Stomach (tissue), 9 donors: ENCODE results near the gene MARCHF6. TPM values are rescaled to one million over a fixed set of nuclear protein-coding genes. Genes with fewer than 3 reads are reported as not detected.

Experiments used
- DNase-seq, 2 donors: peaks; one replicate each; pipeline versions ENCODE4 v3.0.0 to v3.0.0-alpha.2; 2013 to 2019
- H3K27ac ChIP-seq, 5 donors: fragments of 200-600 bp in 4 of 5; sonication (generic) in 4 of 5; one replicate each; pipeline ENCODE4 v1.5.1; 2013 to 2019; ENCODE audit warnings: mild to moderate bottlenecking in 1 of 5, moderate library complexity in 1 of 5
- H3K27me3 ChIP-seq, 3 donors: fragments of 200-600 bp; sonication (generic); one replicate each; pipeline ENCODE4 v1.5.1; 2017 to 2019; ENCODE audit warnings: mixed run types in 1 of 3
- H3K36me3 ChIP-seq, 4 donors: fragments of 200-600 bp; sonication (generic); 1 replicate in 3 of 4; 2 replicates in 1 of 4; pipeline ENCODE4 v1.5.1; 2016 to 2019
- H3K4me1 ChIP-seq, 4 donors: fragments of 200-600 bp; sonication (generic); one replicate each; pipeline ENCODE4 v1.5.1; 2016 to 2019
- H3K4me3 ChIP-seq, 4 donors: fragments of 200-600 bp; sonication (generic) in 3 of 4; one replicate each; pipeline ENCODE4 v1.5.1; 2016 to 2019; ENCODE audit warnings: mild to moderate bottlenecking in 1 of 4
- H3K9me3 ChIP-seq, 4 donors: fragments of 200-600 bp; sonication (generic); one replicate each; pipeline ENCODE4 v1.5.1; 2016 to 2019
- CTCF ChIP-seq, 7 experiments: fragments of 450-650 bp in 4 of 7; fragments of 200-600 bp in 3 of 7; sonication (generic) in 3 of 7; IDR thresholded peaks; one replicate each; pipeline ENCODE4 v1.5.1; 2016 to 2019; ENCODE audit warnings: antibody characterized with exemption in 7 of 7, control low read depth in 2 of 7, mild to moderate bottlenecking in 1 of 7
- EP300 ChIP-seq: sonication (generic); formaldehyde crosslinking; IDR thresholded peaks from one replicate; pipeline ENCODE4 v1.6.1; 2017; ENCODE audit warnings: antibody characterized with exemption
- POLR2A ChIP-seq, 4 donors: fragments of 450-650 bp; IDR thresholded peaks; one replicate each; pipeline ENCODE4 v1.6.1; 2016; ENCODE audit warnings: antibody characterized with exemption in 4 of 4, control low read depth in 2 of 4, mild to moderate bottlenecking in 1 of 4, moderate library complexity in 1 of 4
- POLR2AphosphoS5 ChIP-seq, 3 donors: sonication (generic); formaldehyde crosslinking; IDR thresholded peaks; one replicate each; pipeline ENCODE4 v1.6.1; 2016; ENCODE audit warnings: antibody characterized with exemption in 3 of 3
- WGBS, 5 donors: extraction: QIAGEN DNeasy Blood & Tissue Kit in 3 of 5; methylation state at CpG; one replicate each; pipeline versions ENCODE4 v1.1.5 to v1.1.7; 2013 to 2018; 5-methylcytosine and 5-hydroxymethylcytosine counted together
- intact Hi-C: fragments of 100-400 bp; cut with DNase I; formaldehyde crosslinking; loops from one replicate; pipeline ENCODE4 v1.15.1; 2023; ENCODE audit warnings: low total_unique reads
- polyA plus RNA-seq, 3 donors: library from polyadenylated mRNA; stranded (reverse); fragments of 200-250 nt; gene quantifications; one replicate each; pipeline ENCODE4 v1.2.3, GENCODE V29; 2013
- total RNA-seq, 5 donors: library from RNA; depleted of rRNA; stranded (reverse); fragments of >200 nt; gene quantifications; one replicate each; pipeline versions ENCODE4 v1.1.0 to v1.2.3, GENCODE V29; 2014 to 2016
- donor health status: healthy with polysubstance abuse.
- donor health status: Bipolar disorder and iron deficiency.
- donor health status: healthy.

The MARCHF6 gene
- total and polyA plus RNA-seq, 8 donors = 11.8 to 384 (median 83.9) TPM

GRCh38 chr5:10323588-10324488, 29.7 kb upstream of the MARCHF6 start:
- intact Hi-C loops = no loop called here

GRCh38 chr5:10324518-10325370, 28.8 kb upstream of the MARCHF6 start:
- Histone ChIP-seq H3K9me3 (no peaks in the 10 kb centered on the region), H3K27me3 (no peaks in the 10 kb centered on the region), H3K4me3 (no peak overlapping the region), H3K36me3 (no peaks in the 10 kb centered on the region), H3K27ac (no peak overlapping the region), H3K4me1 (peaks cover 0 to 16% (median 8%) of the 10 kb centered on the region in 4 donors)
- DNase-seq = no peak
- WGBS, 5 donors = 65 to 70% (median 69%) methylated on average over 6 of the region's 6 CpGs
- no peak for TF ChIP-seq EP300
- TF ChIP-seq POLR2AphosphoS5 (IDR thresholded peaks at IDR 0.05) = no peak
- no peak for TF ChIP-seq POLR2A (IDR thresholded peaks at IDR 0.05)
- no peak for TF ChIP-seq CTCF (IDR thresholded peaks at IDR 0.05)
- intact Hi-C loops = no loop called here

More at GRCh38 chr5:10323588-10324488, 29.7 kb upstream of the MARCHF6 start:
- WGBS, 5 donors = 60 to 75% (median 70%) methylated on average over 6 of the region's 6 CpGs
- no peak for TF ChIP-seq POLR2AphosphoS5 (IDR thresholded peaks at IDR 0.05)
- no peak for TF ChIP-seq CTCF (IDR thresholded peaks at IDR 0.05)
- TF ChIP-seq POLR2A (IDR thresholded peaks at IDR 0.05) = no peak
- TF ChIP-seq EP300 = no peak
- Histone ChIP-seq H3K36me3 (no peaks in the 10 kb centered on the region), H3K27ac (no peak overlapping the region), H3K4me3 (no peak overlapping the region), H3K9me3 (no peaks in the 10 kb centered on the region), H3K4me1 (peaks cover 0 to 16% (median 5%) of the 10 kb centered on the region in 4 donors), H3K27me3 (no peaks in the 10 kb centered on the region)
- no peak for DNase-seq

GRCh38 chr5:10328323-10328722, 25.2 kb upstream of the MARCHF6 start:
- no peak for DNase-seq
- peaks cover 22 to 51% (median 38%) of the 10 kb centered on the region in 4 donors for H3K4me1 ChIP-seq
- H3K27me3 ChIP-seq = peaks cover 0 to 8% (median 3%) of the 10 kb centered on the region in 3 donors
- intact Hi-C loops = no loop called here
- H3K27ac ChIP-seq = no peak overlapping the region
- no peaks in the 10 kb centered on the region for H3K9me3 ChIP-seq
- TF ChIP-seq POLR2A (IDR thresholded peaks at IDR 0.05) (no peak), EP300 (no peak)
- WGBS, 5 donors = 86 to 97% (median 90%) methylated on average over 5 of the region's 5 CpGs
- no peak overlapping the region for H3K4me3 ChIP-seq
- no peaks in the 10 kb centered on the region for H3K36me3 ChIP-seq

GRCh38 chr5:10329446-10329819, 24.1 kb upstream of the MARCHF6 start:
- Histone ChIP-seq H3K27me3 (peaks cover 0 to 19% (median 4%) of the 10 kb centered on the region in 3 donors), H3K36me3 (no peaks in the 10 kb centered on the region), H3K27ac (peak overlapping the region in 2 of 5 donors; percentile 60 to 73), H3K4me3 (no peak overlapping the region), H3K9me3 (no peaks in the 10 kb centered on the region), H3K4me1 (peaks cover 29 to 55% (median 45%) of the 10 kb centered on the region in 4 donors)
- intact Hi-C loops = no loop called here
- DNase-seq = no peak
- TF ChIP-seq EP300 (no peak), CTCF (IDR thresholded peaks at IDR 0.05) (no peak), POLR2AphosphoS5 (IDR thresholded peaks at IDR 0.05) (no peak)
- 55 to 82% (median 71%) methylated on average over 2 of the region's 2 CpGs for whole genome bisulfite sequencing, 5 donors
